Stimulated activated naive B cell treated with anti-CD40 and anti-IgM and Interleukin-4, amounts not matched to agents 10 μg/mL and 1 μg/mL and 100 μg/mL, for 72 hours (primary cell): ENCODE measurements around the gene HJV.

ENCODE experiments used
- ATAC-seq, 2 donors: fragments of 150-1000 bp; cut with Tn5 transposase; replicated peaks; 2 replicates each; pipeline ENCODE4 v1.10.0; 2021; ENCODE audit warnings: moderate library complexity in 1 of 2
- DNase-seq: peaks from one replicate; pipeline ENCODE4 v3.0.0; 2021
- H3K27ac Mint-ChIP-seq: one replicate; pipeline ENCODE4 v1.8.0; 2022; ENCODE audit warnings: mild to moderate bottlenecking, mixed read lengths
- H3K27me3 Mint-ChIP-seq, 2 donors: one replicate each; pipeline ENCODE4 v1.8.0; 2022; ENCODE audit warnings: mixed read lengths in 2 of 2
- H3K36me3 Mint-ChIP-seq, 2 donors: one replicate each; pipeline ENCODE4 v1.8.0; 2022; ENCODE audit warnings: mixed read lengths in 2 of 2, mild to moderate bottlenecking in 1 of 2
- H3K4me1 Mint-ChIP-seq, 2 donors: one replicate each; pipeline ENCODE4 v1.8.0; 2022; ENCODE audit warnings: mixed read lengths in 2 of 2, mild to moderate bottlenecking in 1 of 2
- H3K4me3 Mint-ChIP-seq, 2 donors: one replicate each; pipeline ENCODE4 v1.8.0; 2022; ENCODE audit warnings: mild to moderate bottlenecking in 2 of 2, mixed read lengths in 2 of 2, moderate library complexity in 1 of 2
- H3K9me3 Mint-ChIP-seq, 2 donors: one replicate each; pipeline ENCODE4 v1.8.0; 2022; ENCODE audit warnings: mixed read lengths in 2 of 2, mild to moderate bottlenecking in 1 of 2

The HJV gene

DNA sequence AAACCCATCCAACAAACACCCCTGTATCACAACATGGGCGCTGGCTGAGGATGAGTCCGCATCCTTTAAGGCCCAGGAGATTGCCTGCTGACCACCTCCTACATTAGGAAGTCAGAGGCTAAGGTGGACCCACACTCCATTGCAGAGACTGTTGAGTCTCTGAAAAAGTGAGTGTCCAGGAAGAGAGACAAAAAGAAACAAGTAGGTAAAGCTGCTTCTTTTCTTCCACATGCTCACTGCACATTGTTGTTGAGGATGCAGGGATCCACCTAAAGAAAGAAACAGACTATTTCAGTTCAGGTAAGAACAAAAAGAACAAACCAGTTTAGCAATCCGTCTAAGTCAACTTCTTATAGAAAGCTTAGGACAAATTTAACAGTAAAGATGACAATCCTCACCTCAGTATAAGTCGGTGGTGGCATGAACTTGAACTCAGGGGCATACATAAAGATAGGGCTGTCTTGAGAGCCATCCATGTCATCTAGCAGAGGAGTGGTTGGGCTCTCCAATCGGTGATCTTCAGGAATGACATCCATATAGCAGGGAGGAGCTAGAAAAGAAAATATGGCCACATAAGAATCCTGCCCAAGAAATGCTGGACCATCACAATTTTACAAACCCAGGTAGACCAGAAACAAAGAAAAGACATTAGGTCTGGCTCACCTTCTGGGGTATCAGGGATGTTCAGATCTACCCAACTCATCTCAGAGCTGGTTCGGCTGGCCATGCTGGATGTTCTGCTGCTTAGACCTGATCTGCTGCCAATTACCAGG, 27.7 kb downstream of the HJV start:
- Mint-ChIP-seq H3K4me1 (peaks cover 53 to 68% of the 10 kb centered on the region in 2 donors), H3K27ac (peak overlapping the region; percentile 75), H3K4me3 (peak overlapping the region; percentile 84 to 96), H3K9me3 (no peaks in the 10 kb centered on the region), H3K27me3 (no peaks in the 10 kb centered on the region), H3K36me3 (peaks cover 37 to 49% of the 10 kb centered on the region in 2 donors)
- ATAC-seq = no peak
- no peak for DNase-seq

GRCh38 chr1:145992958-145993617, 28.4 kb downstream of the HJV start:
- H3K27ac Mint-ChIP-seq = peak overlapping the region; percentile 44
- H3K36me3 Mint-ChIP-seq = peaks cover 37 to 49% of the 10 kb centered on the region in 2 donors
- peak overlapping the region; percentile 84 to 96 for H3K4me3 Mint-ChIP-seq
- no peaks in the 10 kb centered on the region for H3K27me3 Mint-ChIP-seq
- H3K9me3 Mint-ChIP-seq = no peaks in the 10 kb centered on the region
- DNase-seq = no peak
- ATAC-seq = no peak
- H3K4me1 Mint-ChIP-seq = peaks cover 52 to 69% of the 10 kb centered on the region in 2 donors

- no peak for ATAC-seq
- DNase-seq = no peak
- Mint-ChIP-seq H3K4me1 (peaks cover 50 to 69% of the 10 kb centered on the region in 2 donors), H3K9me3 (no peaks in the 10 kb centered on the region), H3K4me3 (peak overlapping the region; percentile 17 to 26), H3K27ac (peak overlapping the region; percentile 44), H3K36me3 (peaks cover 37 to 49% of the 10 kb centered on the region in 2 donors), H3K27me3 (no peaks in the 10 kb centered on the region)
Measured at GRCh38 chr1:145992502-145992936, 29.0 kb downstream of the HJV start.

GRCh38 chr1:145991735-145992412, 29.7 kb downstream of the HJV start:
- Mint-ChIP-seq H3K9me3 (no peaks in the 10 kb centered on the region), H3K27ac (peak overlapping the region; percentile 68), H3K4me1 (peaks cover 46 to 65% of the 10 kb centered on the region in 2 donors), H3K4me3 (no peak overlapping the region), H3K36me3 (peaks cover 37 to 49% of the 10 kb centered on the region in 2 donors), H3K27me3 (no peaks in the 10 kb centered on the region)
- DNase-seq (no peak), ATAC-seq (no peak)

GRCh38 chr1:145990249-145990855, 31.2 kb downstream of the HJV start:
- Mint-ChIP-seq H3K27ac (peak overlapping the region; percentile 1), H3K4me3 (no peak overlapping the region), H3K27me3 (no peaks in the 10 kb centered on the region), H3K36me3 (peaks cover 33 to 37% of the 10 kb centered on the region in 2 donors), H3K9me3 (no peaks in the 10 kb centered on the region), H3K4me1 (peaks cover 51 to 76% of the 10 kb centered on the region in 2 donors)
- ATAC-seq (no peak), DNase-seq (no peak)

GRCh38 chr1:145988773-145989172, 32.8 kb downstream of the HJV start:
- no peak for ATAC-seq
- Mint-ChIP-seq H3K4me3 (no peak overlapping the region), H3K27me3 (no peaks in the 10 kb centered on the region), H3K36me3 (peaks cover 18 to 21% of the 10 kb centered on the region in 2 donors), H3K4me1 (peaks cover 52 to 72% of the 10 kb centered on the region in 2 donors), H3K9me3 (no peaks in the 10 kb centered on the region), H3K27ac (peak overlapping the region; percentile 82)
- DNase-seq = no peak

DNA sequence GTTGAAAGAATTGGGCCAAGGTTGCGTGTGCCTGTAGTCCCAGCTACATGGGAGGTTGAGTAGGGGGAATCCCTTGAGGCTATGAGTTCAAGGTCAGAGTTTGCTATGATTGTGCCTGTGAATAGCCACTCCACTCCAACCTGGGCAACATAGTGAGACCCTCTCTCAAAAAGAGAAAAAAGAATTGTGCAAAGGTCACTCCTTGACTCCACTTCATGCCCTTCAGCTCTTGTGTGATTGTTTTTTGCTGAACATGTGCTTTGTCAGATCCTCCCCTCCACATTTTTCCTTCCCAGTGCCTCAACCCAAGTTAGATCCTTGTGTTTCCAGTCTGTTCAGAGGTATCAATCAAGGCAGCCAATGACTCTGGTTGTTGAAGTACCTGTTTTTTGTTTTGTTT, 33.6 kb downstream of the HJV start:
- ATAC-seq (no peak), DNase-seq (no peak)
- Mint-ChIP-seq H3K27me3 (no peaks in the 10 kb centered on the region), H3K27ac (peak overlapping the region; percentile 37), H3K4me3 (no peak overlapping the region), H3K36me3 (peaks cover 9 to 14% of the 10 kb centered on the region in 2 donors), H3K9me3 (no peaks in the 10 kb centered on the region), H3K4me1 (peaks cover 50 to 63% of the 10 kb centered on the region in 2 donors)

- no peaks in the 10 kb centered on the region for H3K9me3 Mint-ChIP-seq
- H3K27ac Mint-ChIP-seq = no peak overlapping the region
- H3K27me3 Mint-ChIP-seq = no peaks in the 10 kb centered on the region
- DNase-seq (no peak), ATAC-seq (no peak)
- peaks cover 0 to under 1% of the 10 kb centered on the region in 2 donors for H3K36me3 Mint-ChIP-seq
- no peak overlapping the region for H3K4me3 Mint-ChIP-seq
- H3K4me1 Mint-ChIP-seq = peaks cover 50 to 52% of the 10 kb centered on the region in 2 donors
Measured at GRCh38 chr1:145986551-145986950, 35.0 kb downstream of the HJV start.

- no peaks in the 10 kb centered on the region for H3K36me3 Mint-ChIP-seq
- DNase-seq (no peak), ATAC-seq (peak in 1 of 2 donors; percentile 40)
- H3K9me3 Mint-ChIP-seq = no peaks in the 10 kb centered on the region
- no peaks in the 10 kb centered on the region for H3K27me3 Mint-ChIP-seq
- peak overlapping the region; percentile 53 for H3K27ac Mint-ChIP-seq
- H3K4me1 Mint-ChIP-seq = peaks cover 48 to 55% of the 10 kb centered on the region in 2 donors
- H3K4me3 Mint-ChIP-seq = peak overlapping the region; percentile 18 to 64
Measured at GRCh38 chr1:145985502-145986439, 35.8 kb downstream of the HJV start.

DNA sequence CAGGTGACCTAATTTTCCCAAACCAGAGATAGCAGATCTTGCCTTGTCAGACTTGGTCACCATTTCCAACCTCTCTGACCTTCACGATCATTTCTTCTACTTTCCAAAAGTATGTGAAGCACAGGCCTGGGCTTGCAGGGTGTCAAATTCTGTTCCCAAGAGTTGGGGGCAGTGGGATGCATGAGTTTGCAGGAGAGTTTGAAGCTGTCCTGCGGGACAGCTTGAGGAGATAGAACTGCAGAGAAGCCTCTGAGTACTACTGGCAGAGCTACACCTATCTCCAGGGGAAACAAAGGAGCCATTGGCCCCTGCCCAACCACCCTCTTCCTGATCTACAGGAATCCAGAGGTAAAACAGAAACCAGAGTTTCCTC, 36.4 kb downstream of the HJV start:
- peak overlapping the region; percentile 39 for H3K27ac Mint-ChIP-seq
- DNase-seq = no peak
- no peaks in the 10 kb centered on the region for H3K27me3 Mint-ChIP-seq
- peak overlapping the region; percentile 18 to 64 for H3K4me3 Mint-ChIP-seq
- H3K36me3 Mint-ChIP-seq = no peaks in the 10 kb centered on the region
- ATAC-seq = no peak
- no peaks in the 10 kb centered on the region for H3K9me3 Mint-ChIP-seq
- H3K4me1 Mint-ChIP-seq = peaks cover 42 to 51% of the 10 kb centered on the region in 2 donors

GRCh38 chr1:145983960-145984830, 37.3 kb downstream of the HJV start:
- ATAC-seq = no peak
- Mint-ChIP-seq H3K9me3 (no peaks in the 10 kb centered on the region), H3K4me3 (no peak overlapping the region), H3K27me3 (no peaks in the 10 kb centered on the region), H3K27ac (peak overlapping the region; percentile 39), H3K4me1 (peaks cover 40 to 51% of the 10 kb centered on the region in 2 donors), H3K36me3 (no peaks in the 10 kb centered on the region)
- DNase-seq = no peak

GRCh38 chr1:145983206-145983675, 38.3 kb downstream of the HJV start:
- no peaks in the 10 kb centered on the region for H3K36me3 Mint-ChIP-seq
- H3K27me3 Mint-ChIP-seq = no peaks in the 10 kb centered on the region
- no peak overlapping the region for H3K4me3 Mint-ChIP-seq
- no peaks in the 10 kb centered on the region for H3K9me3 Mint-ChIP-seq
- H3K27ac Mint-ChIP-seq = peak overlapping the region; percentile 89
- peaks cover 31 to 48% of the 10 kb centered on the region in 2 donors for H3K4me1 Mint-ChIP-seq
- no peak for DNase-seq
- ATAC-seq = no peak
